ENCODE measurements around the gene KIF17. TPM values are rescaled to one million over a fixed set of nuclear protein-coding genes. Genes with fewer than 3 reads are reported as not detected.

The KIF17 gene
- total RNA-seq, 1 donor from 2014 or later: 8.4 TPM

- intact Hi-C loops (cut with DNase I): no loop called here
- Histone ChIP-seq H3K27me3 (ENCODE audit: low read depth) (no peaks in the 10 kb centered on the region), H3K4me1 (peaks cover 7% of the 10 kb centered on the region), H3K27ac (peak overlapping the region; percentile 84), H3K36me3 (no peaks in the 10 kb centered on the region), H3K9me3 (no peaks in the 10 kb centered on the region), H3K4me3 (peak overlapping the region; percentile 54)
- no peak for DNase-seq
- no peak for ATAC-seq
- no peak for TF ChIP-seq CTCF (IDR thresholded peaks at IDR 0.05)
Observed at GRCh38 chr1:20684050-20684620, 33.7 kb downstream of the KIF17 start.

GRCh38 chr1:20683614-20684013 is 34.2 kb downstream of the KIF17 start:
- H3K27ac ChIP-seq: peak overlapping the region; percentile 84
- no peak for ATAC-seq
- DNase-seq: no peak
- no peaks in the 10 kb centered on the region for H3K27me3 ChIP-seq (ENCODE audit: low read depth)
- intact Hi-C loops (cut with DNase I): no loop called here
- peak overlapping the region; percentile 54 for H3K4me3 ChIP-seq
- no peaks in the 10 kb centered on the region for H3K36me3 ChIP-seq
- no peak for TF ChIP-seq CTCF (IDR thresholded peaks at IDR 0.05)
- H3K4me1 ChIP-seq: peaks cover 7% of the 10 kb centered on the region
- H3K9me3 ChIP-seq: no peaks in the 10 kb centered on the region

GRCh38 chr1:20682571-20683236 is 35.1 kb downstream of the KIF17 start:
- ATAC-seq: peak in 1 of 2 donors; percentile 18
- no peak for DNase-seq
- Histone ChIP-seq H3K27ac (no peak overlapping the region), H3K27me3 (ENCODE audit: low read depth) (no peaks in the 10 kb centered on the region), H3K36me3 (no peaks in the 10 kb centered on the region), H3K4me3 (no peak overlapping the region), H3K4me1 (peaks cover 7% of the 10 kb centered on the region), H3K9me3 (no peaks in the 10 kb centered on the region)
- intact Hi-C loops (cut with DNase I): no loop called here
- no peak for TF ChIP-seq CTCF (IDR thresholded peaks at IDR 0.05)

- Histone ChIP-seq H3K4me3 (no peak overlapping the region), H3K27me3 (ENCODE audit: low read depth) (no peaks in the 10 kb centered on the region), H3K36me3 (no peaks in the 10 kb centered on the region), H3K27ac (no peak overlapping the region), H3K4me1 (peaks cover 7% of the 10 kb centered on the region), H3K9me3 (no peaks in the 10 kb centered on the region)
- intact Hi-C loops (cut with DNase I): no loop called here
- TF ChIP-seq CTCF (IDR thresholded peaks at IDR 0.05): no peak
- DNase-seq: no peak
- ATAC-seq: no peak
Observed at GRCh38 chr1:20681999-20682398, 35.8 kb downstream of the KIF17 start.

GRCh38 chr1:20680269-20680668 is 37.5 kb downstream of the KIF17 start:
- ATAC-seq: no peak
- H3K27ac ChIP-seq: no peak overlapping the region
- H3K27me3 ChIP-seq (ENCODE audit: low read depth): no peaks in the 10 kb centered on the region
- no peak for DNase-seq
- H3K36me3 ChIP-seq: no peaks in the 10 kb centered on the region
- TF ChIP-seq CTCF (IDR thresholded peaks at IDR 0.05): no peak
- H3K9me3 ChIP-seq: no peaks in the 10 kb centered on the region
- intact Hi-C loops (cut with DNase I): no loop called here
- peaks cover under 1% of the 10 kb centered on the region for H3K4me1 ChIP-seq
- no peak overlapping the region for H3K4me3 ChIP-seq
